ENCODE measurements around the gene IRF9.

The IRF9 gene

DNA sequence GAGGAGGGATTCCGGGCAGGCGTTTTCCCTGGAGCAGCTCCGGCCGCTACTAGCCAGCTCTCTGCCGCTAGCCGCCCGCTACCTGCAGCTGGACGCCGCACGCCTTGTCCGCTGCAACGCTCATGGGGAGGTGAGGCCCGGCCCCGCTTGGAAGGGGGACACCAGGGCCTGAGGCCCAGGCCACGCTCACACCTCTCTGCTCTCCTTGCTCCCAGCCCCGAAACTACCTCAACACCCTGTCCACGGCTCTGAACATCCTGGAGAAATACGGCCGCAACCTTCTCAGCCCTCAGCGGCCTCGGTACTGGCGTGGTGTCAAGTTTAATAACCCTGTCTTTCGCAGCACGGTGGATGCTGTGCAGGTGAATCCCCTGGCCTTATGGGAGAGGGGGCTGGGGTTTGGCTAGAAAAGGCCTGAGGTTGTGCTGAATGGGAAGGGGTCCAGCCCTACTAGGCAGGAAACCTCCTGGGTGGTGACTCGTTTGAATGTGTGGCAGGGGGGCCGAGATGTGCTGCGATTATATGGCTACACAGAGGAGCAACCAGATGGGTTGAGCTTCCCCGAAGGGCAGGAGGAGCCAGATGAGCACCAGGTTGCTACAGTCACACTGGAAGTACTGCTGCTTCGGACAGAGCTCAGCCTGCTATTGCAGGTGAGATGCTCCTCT lies 13.2 kb upstream of the IRF9 start:
- DNase-seq (ENCODE audit: low spot score), result no peak

DNA sequence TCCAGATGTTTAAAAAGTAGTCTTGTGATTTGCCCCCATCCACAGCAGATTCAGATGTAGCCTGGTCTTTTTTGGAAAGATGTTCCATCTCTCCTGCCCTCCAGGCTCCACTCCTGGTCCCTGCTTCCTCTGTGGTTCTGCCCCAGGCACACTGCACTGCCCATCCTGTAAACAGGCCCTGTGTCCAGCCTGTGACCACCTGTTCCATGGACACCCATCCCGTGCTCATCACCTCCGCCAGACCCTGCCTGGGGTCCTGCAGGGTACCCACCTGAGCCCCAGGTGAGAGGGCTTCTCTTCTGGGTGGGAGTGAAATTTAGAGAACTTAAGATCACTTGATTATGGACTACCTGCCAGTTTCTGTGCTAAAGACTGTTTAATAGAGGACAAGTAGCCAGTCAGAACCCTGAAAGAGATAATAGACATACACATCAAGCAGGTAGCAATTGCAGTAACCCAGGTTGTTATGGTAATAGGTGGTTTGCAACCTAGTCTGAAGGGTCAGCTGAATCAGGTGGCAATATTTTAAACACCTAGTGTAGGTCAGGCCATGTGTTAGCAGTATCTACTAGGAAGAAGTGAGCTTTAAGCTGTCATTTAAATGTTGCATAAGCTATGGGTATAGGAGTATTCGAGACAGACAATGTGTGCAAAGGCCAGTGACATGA lies 11.6 kb upstream of the IRF9 start:
- no peak for DNase-seq (ENCODE audit: low spot score)

DNA sequence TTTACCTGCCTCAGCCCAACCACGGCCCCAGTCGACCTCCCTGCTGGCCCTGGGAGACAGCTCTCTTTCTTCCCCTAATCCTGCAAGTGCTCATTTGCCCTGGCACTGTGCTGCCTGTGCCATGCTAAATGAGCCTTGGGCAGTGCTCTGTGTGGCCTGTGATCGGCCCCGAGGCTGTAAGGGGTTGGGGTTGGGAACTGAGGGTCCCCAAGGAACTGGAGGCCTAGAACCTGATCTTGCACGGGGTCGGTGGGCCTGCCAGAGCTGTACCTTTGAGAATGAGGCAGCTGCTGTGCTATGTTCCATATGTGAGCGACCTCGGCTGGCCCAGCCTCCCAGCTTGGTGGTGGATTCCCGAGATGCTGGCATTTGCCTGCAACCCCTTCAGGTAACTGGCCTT lies 11.0 kb upstream of the IRF9 start:
- DNase-seq (ENCODE audit: low spot score), result no peak

DNA sequence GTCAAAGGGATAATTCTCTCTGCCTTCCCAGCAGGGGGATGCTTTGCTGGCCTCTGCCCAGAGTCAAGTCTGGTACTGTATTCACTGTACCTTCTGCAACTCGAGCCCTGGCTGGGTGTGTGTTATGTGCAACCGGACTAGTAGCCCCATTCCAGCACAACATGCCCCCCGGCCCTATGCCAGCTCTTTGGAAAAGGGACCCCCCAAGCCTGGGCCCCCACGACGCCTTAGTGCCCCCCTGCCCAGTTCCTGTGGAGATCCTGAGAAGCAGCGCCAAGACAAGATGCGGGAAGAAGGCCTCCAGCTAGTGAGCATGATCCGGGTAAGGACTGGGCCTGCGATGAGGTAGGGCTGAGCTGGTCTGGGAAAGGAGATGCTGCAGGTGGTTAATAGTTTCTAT lies 10.5 kb upstream of the IRF9 start:
- DNase-seq (ENCODE audit: low spot score), result no peak

DNA sequence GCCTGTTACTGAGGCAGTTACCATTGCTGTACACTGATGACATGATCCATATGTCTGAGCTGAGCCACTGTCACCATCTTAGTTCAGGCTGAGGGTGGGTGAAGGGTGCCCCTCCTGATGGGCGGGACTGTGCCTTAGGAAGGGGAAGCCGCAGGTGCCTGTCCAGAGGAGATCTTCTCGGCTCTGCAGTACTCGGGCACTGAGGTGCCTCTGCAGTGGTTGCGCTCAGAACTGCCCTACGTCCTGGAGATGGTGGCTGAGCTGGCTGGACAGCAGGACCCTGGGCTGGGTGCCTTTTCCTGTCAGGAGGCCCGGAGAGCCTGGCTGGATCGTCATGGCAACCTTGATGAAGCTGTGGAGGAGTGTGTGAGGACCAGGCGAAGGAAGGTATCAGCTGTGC lies 10.1 kb upstream of the IRF9 start:
- DNase-seq (ENCODE audit: low spot score), result no peak

DNA sequence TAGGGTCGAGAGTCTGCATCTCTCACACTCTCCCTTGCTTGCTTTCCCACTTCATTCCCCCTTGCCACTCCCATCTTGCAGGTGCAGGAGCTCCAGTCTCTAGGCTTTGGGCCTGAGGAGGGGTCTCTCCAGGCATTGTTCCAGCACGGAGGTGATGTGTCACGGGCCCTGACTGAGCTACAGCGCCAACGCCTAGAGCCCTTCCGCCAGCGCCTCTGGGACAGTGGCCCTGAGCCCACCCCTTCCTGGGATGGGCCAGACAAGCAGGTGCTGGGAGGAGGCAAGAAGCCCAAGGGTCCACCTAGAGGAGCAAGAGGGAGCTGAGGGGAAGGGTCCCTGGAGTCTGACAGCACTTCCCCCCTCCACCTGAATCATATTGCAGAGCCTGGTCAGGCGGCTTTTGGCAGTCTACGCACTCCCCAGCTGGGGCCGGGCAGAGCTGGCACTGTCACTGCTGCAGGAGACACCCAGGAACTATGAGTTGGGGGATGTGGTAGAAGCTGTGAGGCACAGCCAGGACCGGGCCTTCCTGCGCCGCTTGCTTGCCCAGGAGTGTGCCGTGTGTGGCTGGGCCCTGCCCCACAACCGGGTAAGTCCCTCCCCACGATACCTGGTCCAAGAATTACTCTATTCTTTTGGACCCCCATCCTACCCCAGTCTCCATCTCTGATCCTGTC lies 9.5 kb upstream of the IRF9 start:
- no peak for DNase-seq (ENCODE audit: low spot score)

DNA sequence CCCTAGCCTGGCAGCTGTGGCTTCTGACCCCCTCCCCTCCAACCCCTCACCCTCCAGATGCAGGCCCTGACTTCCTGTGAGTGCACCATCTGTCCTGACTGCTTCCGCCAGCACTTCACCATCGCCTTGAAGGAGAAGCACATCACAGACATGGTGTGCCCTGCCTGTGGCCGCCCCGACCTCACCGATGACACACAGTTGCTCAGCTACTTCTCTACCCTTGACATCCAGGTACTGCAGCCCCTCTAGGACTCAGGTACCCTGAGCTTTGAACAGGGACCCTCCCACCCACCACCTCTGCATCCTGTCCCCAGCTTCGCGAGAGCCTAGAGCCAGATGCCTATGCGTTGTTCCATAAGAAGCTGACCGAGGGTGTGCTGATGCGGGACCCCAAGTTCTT lies 6.0 kb upstream of the IRF9 start:
- DNase-seq (ENCODE audit: low spot score), result no peak

DNA sequence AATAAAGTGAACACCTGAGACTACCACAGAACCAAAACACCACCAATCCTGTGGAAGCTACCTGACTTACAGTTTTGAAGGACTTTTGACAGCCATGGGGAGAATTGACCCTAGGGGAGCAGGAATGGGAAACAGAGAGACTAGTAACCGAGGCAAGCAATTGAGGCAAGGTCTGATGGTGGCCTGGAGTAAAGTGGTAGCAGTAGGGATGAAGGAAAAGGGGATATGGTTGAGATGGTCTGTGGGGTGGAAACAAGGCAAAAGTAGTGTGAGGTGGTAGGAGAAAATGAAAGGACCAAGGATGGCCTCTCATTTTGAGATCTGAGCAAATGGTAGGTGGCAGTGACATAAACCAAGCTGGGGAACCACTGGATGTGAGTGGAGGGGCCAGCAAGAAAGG lies 4.2 kb upstream of the IRF9 start:
- DNase-seq (ENCODE audit: low spot score), result no peak

DNA sequence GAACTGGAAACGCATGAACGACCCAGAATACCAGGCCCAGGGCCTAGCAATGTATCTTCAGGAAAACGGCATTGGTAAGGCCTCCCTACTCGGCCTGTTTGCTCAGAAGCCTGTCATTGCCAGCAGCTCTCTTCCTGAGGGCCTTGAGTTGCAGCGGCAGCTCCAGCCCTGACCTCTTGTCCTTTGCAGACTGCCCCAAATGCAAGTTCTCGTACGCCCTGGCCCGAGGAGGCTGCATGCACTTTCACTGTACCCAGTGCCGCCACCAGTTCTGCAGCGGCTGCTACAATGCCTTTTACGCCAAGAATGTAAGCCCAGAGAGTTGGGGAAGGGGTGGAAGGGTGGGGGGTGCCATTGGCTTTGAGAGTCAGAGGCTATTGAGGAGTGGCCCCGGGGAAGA lies 3.7 kb upstream of the IRF9 start:
- DNase-seq (ENCODE audit: low spot score), result no peak

DNA sequence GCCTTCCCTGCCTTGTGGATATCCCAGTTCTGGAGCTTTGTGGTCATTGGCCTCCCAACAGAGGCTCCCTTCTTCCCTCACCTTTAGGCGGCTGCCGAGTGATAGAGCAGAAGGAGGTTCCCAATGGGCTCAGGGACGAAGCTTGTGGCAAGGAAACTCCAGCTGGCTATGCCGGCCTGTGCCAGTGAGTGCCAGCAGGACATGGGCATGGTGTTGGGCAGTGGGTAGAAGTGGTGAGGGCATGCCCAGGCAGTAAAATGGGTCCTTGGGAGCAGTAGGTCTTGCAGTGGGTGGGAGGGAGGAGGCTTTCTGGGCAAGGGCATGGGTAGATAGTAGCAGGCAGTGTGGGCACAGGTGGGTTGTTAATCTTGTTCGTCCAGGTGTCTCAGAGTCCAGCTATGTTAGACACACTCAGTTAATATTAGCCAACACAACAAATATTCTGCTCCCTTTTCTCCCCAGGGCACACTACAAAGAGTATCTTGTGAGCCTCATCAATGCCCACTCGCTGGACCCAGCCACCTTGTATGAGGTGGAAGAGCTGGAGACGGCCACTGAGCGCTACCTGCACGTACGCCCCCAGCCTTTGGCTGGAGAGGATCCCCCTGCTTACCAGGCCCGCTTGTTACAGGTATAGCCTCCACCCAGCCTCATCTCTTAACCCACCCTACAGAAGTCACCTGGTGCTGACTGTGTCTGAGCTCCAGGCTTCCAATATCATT lies 1.1 kb upstream of the IRF9 start:
- no peak for DNase-seq (ENCODE audit: low spot score)

DNA sequence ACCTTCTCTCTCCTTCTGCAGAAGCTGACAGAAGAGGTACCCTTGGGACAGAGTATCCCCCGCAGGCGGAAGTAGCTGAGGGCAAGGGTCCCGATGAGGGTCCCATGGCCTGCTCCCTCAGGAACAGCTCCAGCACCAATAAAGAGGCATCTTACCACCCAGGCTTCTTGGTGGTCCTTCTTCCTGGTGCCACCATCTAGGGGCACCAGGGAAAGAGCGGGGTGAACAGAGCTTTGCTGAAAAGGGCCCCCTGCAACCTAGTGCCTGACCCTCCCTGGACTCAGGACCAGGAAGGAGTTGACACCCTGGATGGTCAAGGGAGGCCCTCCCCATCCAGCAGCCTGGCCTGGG lies 591 bp upstream of the IRF9 start:
- no peak for DNase-seq (ENCODE audit: low spot score)

DNA sequence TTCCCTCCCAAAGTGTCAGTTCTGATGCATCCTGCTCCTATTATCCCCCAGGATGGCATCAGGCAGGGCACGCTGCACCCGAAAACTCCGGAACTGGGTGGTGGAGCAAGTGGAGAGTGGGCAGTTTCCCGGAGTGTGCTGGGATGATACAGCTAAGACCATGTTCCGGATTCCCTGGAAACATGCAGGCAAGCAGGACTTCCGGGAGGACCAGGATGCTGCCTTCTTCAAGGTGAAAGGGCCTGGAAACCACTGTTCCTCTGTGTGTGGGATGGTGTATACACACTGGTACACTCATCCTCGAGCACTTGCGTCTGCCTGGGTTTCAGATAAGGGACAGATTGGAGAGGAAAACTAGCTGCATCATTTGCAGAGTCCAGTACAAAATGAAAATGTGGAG lies 1.0 kb downstream of the IRF9 start:
- no peak for DNase-seq (ENCODE audit: low spot score)

DNA sequence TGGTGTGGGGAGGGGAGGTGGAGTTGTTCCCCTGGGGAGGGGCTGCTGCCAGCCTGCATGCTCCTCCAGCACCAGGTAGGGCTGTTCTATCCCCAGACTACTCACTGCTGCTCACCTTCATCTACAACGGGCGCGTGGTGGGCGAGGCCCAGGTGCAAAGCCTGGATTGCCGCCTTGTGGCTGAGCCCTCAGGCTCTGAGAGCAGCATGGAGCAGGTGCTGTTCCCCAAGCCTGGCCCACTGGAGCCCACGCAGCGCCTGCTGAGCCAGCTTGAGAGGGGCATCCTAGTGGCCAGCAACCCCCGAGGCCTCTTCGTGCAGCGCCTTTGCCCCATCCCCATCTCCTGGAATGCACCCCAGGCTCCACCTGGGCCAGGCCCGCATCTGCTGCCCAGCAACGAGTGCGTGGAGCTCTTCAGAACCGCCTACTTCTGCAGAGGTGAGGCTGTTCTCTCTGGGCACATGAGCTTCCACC lies 3.5 kb downstream of the IRF9 start:
- no peak for DNase-seq (ENCODE audit: low spot score)

DNA sequence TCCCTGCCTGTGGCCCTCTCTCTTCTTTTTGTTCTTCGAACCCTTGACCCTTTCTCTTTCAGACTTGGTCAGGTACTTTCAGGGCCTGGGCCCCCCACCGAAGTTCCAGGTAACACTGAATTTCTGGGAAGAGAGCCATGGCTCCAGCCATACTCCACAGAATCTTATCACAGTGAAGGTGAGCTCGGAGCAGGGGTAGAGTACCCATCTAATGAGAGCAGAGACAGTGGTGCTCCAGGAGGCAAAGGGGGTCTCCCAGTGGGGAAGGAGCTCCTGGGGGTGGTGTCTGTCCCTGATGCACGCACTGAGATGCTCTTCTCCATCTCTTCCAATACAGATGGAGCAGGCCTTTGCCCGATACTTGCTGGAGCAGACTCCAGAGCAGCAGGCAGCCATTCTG lies 4.7 kb downstream of the IRF9 start:
- DNase-seq (ENCODE audit: low spot score), result no peak

DNA sequence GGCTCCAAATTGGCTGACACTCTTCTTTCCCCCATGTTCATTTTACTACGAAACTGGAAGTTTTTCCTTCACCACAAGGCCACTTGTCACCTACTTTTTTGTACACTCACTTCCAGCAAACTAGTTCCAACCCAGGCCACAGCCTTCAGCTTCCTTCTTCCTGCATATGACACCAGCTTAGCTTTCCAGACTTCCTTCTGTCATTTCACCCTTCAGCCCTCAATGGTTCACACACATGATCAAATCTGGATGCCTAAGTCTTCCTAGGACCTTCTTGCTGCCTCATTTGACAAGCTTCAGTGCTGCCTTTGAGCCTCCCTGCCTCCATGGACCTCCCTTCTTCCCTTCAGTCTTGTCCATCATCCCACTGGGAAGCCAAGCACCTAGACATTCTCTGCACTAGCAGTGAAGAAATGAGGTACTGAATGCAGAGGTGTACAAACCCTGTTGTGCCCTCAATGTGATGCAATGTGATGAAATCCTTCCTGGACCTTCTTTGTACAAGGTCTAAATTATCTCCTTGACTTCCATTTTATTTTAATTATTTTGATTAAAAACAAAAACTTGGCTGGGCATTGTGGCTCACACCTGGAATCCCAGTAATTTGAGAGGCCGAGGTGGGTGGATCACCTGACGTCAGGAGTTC lies 6.5 kb downstream of the IRF9 start:
- DNase-seq (ENCODE audit: low spot score), result no peak

DNA sequence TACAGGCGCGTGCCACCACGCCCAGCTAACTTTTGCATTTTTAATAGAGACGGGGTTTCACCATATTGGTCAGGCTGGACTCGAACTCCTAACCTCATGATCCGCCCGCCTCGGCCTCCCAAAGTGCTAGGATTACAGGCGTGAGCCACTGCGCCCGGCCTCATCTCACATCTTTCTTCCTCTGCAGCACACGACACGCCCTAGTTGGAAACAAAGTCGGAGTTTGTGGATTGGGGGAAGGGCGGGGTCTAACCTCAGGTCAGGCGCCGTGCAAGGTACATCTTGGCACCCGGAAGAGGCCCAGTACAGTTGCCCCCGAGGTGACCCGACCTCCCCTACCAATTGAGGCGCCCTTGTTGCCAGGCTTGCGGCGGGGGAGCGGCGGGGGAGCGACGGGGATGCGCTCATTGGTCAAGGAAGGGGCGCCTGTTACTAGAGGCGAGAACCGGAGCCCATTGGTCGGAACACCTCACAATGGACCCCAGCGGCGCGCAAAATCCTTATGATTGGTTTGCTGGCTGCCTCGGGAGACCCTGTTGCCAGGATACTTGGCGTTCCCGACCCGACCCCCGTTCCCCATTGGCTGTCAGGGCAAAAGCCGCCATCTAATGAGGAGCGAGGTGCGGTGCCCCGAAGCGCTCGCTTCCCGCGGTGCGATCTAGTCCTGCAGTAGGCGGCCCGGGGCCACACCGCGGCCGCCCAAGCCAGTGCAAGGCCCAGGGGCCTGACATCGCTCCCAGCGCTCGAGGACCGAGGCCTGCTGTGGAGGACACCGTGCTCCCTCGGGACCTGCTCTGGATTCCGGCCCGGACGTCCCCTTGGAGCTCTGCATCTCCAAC lies 10.6 kb downstream of the IRF9 start, which contains the start of gene REC8:
REC8 (plus strand) TSS at position 659 of the 839 bp plus-strand sequence. CDS start 473 bp downstream, outside the sequence.
- no peak for DNase-seq (ENCODE audit: low spot score)

DNA sequence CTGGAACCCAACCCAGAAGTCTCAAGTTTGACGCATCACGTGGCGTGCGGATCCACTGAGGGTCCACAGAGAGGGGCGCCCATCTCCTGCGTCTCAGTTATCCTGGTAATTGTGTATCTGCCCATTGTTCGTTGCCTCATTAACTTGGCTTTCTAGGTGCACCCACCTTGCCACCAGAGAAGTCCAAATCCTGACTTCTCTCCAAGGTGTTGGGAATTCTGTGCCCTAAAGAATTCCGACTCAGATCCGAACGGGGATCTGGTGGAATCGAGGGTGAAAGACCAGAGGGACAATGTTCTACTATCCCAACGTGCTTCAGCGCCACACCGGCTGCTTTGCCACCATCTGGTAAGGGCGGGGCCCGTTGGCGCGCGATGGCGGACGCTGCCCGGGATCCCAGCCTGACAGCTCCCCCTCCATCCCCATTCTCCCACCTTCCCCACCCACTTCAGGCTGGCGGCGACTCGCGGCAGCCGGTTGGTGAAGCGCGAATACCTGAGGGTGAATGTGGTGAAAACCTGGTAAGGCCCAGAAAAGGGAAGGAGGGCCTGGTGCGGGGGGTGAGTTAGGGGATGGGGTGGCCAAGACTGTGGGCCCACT lies 11.3 kb downstream of the IRF9 start:
- DNase-seq (ENCODE audit: low spot score), result no peak

DNA sequence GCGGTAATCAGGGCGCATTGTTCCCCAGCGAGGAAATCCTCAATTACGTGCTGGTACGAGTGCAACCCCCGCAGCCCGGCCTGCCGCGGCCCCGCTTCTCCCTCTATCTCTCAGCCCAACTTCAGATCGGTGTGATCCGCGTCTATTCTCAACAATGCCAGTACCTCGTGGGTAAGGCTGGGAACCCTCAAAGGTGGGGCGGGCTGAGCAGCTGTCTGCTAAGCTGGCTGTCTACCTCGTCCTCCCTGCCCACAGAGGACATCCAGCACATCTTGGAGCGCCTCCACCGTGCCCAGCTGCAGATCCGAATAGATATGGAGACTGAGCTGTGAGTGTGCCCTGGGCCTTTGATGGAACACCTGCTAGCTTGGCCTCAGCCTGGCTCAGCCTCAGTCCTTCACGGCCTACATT lies 11.8 kb downstream of the IRF9 start:
- DNase-seq (ENCODE audit: low spot score), result no peak

DNA sequence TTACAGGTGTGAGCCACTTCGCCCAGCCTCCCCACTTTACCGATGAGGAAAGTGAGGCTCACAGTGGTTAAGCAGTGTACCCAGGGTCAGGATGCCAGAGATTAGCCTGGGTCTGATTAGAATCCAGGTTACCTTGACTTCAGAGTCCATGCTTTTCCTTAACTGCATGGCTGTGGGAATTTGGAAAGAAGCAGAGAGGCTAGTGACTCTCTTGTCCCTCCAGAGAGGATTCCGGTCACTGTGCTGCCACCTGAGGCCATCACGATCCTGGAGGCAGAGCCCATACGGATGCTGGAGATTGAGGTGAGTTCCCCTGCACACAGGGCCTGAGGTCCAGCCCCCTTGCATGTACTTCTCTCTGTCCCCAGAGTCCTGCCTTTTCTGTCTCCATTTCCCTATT lies 15.5 kb downstream of the IRF9 start:
- no peak for DNase-seq (ENCODE audit: low spot score)

DNA sequence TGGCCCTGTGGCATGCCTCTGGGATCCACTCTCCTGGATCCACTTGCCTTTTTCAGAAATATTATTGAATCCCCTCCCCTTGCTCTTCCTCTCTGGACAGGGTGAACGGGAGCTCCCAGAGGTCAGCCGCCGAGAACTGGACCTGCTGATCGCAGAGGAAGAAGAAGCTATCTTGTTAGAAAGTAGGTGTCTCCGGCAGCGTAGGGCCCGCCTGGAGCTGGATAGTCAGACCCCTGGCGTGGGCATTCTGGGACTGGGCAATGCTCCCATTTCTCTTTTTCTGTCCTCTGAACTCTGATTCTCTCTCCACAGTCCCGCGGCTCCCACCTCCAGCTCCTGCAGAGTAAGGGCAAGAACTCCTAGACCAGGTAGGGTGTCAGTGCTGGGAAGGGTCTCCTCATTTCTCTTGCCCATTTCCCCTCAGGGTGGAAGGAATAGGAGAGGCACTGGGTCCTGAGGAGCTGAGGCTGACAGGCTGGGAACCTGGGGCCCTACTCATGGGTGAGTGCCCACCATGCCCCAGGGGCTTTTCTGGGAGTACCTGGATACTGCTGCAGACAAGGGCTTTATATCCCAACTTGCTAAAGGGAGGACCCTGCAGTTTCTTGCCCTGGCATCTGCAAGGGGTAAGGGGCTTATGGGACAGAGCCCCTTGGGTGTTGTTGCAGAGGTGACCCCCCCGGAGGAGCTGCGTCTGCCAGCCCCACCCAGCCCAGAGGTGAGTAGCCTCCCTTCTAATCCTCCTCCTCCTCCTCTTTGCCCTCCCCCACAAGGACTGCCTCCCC lies 16.2 kb downstream of the IRF9 start:
- no peak for DNase-seq (ENCODE audit: low spot score)

Measured in LoVo (cell line).